ENCODE results near the gene SURF6.
"Not testable (repeated sequence)": the region's sequence is repeated elsewhere in the genome, so short reads cannot be mapped to it uniquely, and the experiment has no call there.

Gene SURF6

DNA sequence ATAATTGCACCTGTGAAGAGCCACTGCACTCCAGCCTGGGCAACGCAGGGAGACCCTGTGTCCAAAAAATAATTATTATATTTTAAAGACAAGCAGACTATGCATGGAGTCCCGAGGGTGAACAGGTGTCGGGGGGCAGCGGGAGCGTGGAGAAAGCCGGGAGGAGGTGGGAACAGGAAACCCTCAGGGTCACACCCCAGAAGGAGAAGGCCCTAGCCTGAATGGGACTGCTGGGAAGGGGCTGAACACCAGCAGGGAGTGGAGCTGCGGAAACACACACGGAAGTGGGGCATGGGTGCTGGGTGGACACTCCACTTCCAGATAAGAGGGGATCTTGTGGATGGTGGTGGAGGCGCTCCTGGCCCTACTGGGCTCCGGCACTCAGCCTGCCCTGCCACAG, 12.8 kb downstream of the SURF6 start:
- DNase-seq, result no peak

DNA sequence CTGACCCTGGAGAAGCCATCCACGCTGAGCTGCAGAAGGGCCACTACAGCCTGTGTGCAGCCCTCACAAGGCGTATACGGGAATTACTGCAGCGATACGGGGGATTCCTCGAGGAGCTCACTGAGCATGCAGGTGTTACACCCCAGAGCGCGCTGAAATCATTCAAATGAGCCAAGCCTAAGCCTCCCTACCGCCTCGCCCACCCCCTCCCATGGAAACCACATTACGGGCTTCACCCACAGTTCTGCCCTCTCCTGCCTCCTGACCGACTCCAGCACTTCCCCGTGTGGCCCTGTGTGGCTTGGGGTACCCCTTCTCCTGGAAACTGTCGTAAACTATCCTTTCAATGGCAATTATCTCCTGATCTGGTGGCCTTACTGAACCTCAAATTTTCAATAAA, 13.3 kb downstream of the SURF6 start:
- no peak for DNase-seq

DNA sequence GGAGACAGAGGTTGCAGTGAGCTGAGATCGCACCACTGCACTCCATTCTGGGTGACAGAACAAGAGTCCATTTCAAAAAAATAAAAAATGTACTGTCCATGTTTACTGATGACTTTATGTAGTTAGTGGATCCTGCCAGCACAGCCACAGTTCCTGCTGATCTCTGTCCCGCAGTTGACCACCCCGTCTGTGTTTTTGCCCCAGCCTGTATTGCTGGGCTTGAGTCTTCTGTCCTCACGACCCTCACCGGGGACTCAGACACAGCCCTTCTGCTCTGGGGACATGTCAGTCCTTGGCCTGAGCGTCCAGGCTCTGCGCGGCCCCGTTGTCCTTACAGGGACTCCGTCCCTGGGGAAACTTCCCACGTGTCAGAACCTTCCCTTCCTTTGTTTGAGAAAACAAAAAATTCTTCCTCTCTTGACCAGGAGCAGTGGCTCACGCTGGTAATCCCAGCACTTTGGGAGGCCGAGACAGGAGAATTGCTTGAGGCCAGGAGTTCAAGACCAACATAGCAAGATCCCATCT, 14.5 kb downstream of the SURF6 start:
- DNase-seq, result no peak

DNA sequence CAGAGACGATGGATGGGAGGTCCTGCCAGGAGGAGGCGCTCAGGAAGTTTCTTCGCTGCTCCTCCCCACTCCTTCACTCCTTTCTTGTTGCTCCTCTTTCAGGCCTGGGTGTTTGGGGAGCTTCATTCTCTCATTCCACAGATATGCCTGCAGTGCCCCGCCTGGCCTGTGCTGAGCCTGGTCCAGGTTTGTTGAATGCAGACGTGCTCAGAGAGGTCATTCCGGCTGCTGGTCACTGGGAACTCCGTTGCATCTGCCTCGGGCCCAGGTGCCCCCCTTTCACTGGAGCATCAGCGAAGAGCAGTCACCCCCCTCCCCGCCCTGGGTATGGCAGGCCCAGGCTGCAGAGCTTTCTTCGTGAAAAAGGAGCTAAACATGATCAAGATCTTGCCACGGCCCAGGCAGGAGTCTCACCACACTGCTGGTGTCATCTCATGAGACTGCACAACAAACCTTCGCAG, 15.5 kb downstream of the SURF6 start:
- no peak for DNase-seq

DNA sequence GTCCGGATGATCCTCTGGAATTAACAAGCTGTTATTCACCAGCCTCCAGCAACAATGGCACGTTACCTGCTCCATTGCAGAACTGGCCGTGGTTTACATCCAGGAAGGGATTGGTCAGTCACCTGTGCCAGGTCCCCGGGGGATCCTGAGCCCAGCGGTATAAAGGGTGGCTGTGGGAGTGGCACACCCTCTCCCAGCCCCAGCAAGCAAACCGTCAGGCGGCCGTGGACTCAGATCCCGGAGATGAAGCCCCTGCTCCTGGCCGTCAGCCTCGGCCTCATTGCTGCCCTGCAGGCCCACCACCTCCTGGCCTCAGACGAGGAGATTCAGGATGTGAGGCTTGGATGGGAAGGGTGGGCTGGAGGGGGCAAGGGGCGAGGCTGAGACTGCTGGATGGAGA, 18.4 kb downstream of the SURF6 start:
- DNase-seq, result not testable (repeated sequence)

GRCh38 chr9:133315997-133316396, 20.0 kb downstream of the SURF6 start:
- DNase-seq, result no peak

DNA sequence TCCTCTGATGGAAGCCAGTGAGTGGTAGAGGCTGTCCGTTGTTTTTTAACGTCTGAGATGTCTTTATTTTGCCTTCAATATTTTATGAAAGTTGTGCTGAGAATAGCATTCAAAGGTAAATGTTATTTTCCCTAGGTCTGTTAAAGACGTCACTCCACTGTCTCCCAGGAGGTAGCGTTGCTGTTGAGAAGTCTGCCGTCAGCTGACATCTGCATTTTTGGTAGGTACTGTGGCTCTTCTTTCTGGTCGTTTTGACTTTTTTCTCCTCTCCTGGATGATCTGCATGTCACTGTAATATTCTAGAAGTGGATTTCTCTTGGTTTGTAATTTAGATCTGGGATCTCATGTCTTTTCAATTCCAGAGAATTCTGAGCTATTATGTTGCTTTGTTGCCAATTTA, 26.4 kb downstream of the SURF6 start:
- no peak for DNase-seq

DNA sequence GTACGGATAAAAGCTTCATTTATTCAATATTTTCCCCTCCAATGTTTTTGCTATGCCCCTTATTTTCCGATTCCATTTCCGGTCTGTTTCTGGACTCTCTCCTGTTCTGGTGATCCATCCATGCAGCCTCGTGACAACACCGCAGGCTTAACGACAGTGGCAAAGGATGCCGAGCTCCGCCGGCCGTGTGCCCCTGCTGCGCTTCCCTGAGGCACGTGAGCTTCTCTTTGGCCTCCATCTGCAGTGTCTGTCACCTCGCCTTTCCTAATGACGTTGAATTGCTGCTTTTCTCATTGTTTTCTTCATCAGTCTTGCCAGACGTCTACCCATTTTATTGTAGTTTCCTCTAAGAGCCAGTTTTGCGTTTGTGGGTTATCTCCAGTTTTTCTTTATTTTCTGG, 28.7 kb downstream of the SURF6 start:
- no peak for DNase-seq

- no peak for DNase-seq
Observed at GRCh38 chr9:133306242-133307204, 29.5 kb downstream of the SURF6 start.

- no peak for DNase-seq
Observed at GRCh38 chr9:133305731-133306130, 30.3 kb downstream of the SURF6 start.

DNA sequence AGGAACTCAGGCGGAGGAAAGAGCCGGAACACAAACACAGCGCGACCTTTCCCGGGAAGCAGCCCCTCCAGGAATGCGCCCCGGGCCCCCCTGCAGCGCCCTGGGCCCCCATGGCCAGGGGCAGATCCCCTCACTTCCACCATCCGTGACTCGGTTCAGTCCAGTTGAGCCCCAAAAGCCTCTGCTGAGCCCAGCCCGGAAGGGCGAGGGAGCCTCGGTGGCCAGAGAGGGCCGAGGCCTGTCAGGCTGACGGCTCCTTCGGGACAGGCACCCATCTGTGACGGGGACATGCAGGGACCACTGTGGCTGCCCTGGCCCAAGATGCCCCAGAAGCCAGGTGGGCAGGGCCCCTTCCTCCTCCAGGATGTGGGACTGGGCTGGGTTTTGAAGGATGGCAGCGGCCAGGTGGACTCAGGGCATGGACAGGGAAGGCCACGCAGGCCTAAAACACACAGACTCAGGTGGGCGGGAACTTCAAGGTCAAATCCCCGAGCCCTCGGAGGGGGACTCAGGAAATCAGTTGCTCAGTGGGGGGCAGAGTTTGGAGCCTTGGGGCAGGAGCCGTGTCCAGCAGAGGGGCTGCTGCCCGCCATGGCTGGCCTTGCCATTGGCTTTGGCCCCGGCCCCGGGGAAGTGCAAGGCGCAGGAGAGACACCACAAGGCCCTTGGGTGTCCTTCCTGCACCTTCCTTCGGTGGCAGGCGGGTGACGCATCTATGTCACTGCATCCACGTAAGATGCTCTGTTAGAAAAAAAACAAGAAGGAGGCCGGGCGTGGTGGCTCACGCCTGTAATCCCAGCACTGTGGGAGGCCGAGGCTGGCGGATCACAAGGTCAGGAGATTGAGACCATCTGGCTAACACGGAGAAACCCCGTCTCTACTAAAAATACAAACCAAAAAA, 31.3 kb downstream of the SURF6 start:
- no peak for DNase-seq

GRCh38 chr9:133304158-133304470, 31.9 kb downstream of the SURF6 start:
- DNase-seq, result no peak

- DNase-seq, result no peak
Observed at GRCh38 chr9:133303266-133304157, 32.5 kb downstream of the SURF6 start.

- no peak for DNase-seq
Observed at GRCh38 chr9:133301253-133302230, 34.4 kb downstream of the SURF6 start.

GRCh38 chr9:133299996-133300395, 36.0 kb downstream of the SURF6 start:
- not testable (repeated sequence) for DNase-seq

GRCh38 chr9:133294257-133294656, 41.7 kb downstream of the SURF6 start:
- DNase-seq, result no peak

DNA sequence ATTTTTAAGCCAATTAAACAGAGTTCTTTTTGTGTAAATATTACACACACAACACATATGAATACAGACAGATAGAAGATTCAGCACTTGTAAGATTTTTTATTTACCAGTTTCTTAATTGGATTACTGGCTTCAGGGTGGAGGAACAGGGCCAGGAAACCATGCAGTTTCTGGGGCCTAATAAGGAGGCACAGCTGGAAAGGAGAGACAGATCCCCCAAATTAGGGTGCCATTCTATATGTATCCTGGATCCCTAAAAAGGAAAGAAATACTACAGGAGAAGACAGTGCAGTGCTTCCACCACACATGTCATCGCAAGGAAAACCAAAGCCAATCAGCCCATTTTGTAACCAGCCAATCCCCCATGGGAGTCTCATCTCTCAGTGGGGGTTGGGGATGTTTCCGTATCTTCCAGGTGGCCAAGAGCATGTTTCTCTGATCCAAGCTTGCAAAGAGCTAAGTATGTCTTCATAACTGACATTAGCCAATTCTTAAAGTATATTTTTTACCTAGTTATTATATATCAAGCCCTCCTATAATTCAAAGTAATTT, 45.2 kb downstream of the SURF6 start:
- DNase-seq, result no peak

DNA sequence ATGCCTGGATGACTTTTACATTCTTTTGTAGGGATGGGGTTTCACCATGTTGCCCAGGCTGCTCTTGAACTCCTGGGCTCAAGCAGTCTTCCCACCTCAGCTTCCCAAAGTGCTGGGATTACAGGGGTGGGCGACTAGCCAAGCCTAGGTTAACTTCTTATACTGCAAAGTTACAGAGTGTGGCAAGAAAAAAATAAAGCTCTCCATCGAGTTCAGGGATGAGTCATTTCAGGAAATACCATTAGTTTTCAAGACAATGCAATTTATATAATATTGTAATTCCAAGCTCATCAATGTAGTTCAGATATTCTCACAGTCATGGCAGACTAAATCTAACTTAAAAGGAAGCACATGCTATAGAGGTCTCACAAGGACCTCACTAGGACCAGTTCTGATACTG, 49.5 kb downstream of the SURF6 start:
- no peak for DNase-seq

DNA sequence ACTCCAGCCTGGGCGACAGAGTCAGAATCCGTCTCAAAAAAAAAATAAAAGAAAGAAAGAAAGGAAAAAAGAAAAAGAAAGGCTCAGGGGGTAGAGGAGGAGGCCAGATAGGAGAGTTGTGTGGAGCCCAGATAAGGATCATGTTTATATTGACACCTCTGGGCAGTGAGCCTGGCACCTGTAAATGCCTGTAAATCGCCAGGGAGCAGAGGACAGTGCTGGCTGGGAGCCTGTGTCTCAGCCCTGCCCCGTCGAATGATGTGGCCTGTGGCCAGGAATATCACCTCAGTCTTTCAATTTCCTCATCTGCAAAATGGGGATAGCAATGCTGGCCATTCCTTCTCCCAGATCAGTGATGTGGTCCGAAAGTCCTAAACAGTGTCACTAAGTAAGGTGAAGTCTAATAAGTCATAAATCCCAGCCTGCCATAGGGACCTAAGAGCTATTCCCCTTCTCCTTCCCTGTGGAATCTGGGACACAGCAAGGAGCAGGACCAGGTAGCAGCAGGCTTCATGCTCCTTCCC, 50.7 kb downstream of the SURF6 start:
- no peak for DNase-seq

DNA sequence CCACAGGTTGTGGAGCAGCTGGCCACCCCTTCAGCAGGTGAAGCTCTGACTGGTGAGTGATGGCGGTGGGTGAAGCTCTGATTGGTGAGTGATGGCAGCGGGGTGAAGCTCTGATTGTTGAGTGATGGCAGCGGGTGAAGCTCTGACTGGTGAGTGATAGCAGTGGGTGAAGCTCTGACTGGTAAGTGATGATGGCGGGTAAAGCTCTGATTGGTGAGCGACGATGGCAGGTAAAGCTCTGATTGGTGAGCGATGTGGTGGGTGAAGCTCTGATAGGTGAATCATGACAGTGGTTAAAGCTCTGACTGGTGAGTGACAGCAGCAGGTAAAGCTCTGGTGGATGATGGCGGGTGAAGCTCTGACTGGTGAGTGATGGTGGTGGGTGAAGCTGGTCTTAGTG, 51.6 kb downstream of the SURF6 start:
- no peak for DNase-seq

All from NCI-H2029 (cell line).